Measurements from ENCODE around the gene CHN1.

DNA sequence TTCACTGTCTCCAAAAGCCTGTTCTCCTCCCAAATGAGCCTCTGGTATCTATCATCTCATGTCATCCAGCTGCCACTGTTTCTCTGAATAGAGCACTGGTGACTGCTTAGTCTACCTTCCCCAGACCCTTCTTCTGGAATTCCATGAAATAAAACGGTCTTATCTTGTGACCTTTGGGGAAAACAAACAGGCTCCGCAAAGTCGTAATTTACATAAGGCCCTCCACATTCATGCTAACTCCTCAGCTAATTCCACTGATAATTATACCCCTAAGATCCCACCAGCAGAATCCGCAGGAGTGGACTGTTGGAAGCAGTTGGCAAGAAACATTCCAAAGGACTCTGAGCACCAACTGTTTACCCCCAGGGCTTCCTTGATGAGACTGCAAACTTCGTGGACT is 33.9 kb upstream of the CHN1 start:
- TF ChIP-seq, protein P1, sequence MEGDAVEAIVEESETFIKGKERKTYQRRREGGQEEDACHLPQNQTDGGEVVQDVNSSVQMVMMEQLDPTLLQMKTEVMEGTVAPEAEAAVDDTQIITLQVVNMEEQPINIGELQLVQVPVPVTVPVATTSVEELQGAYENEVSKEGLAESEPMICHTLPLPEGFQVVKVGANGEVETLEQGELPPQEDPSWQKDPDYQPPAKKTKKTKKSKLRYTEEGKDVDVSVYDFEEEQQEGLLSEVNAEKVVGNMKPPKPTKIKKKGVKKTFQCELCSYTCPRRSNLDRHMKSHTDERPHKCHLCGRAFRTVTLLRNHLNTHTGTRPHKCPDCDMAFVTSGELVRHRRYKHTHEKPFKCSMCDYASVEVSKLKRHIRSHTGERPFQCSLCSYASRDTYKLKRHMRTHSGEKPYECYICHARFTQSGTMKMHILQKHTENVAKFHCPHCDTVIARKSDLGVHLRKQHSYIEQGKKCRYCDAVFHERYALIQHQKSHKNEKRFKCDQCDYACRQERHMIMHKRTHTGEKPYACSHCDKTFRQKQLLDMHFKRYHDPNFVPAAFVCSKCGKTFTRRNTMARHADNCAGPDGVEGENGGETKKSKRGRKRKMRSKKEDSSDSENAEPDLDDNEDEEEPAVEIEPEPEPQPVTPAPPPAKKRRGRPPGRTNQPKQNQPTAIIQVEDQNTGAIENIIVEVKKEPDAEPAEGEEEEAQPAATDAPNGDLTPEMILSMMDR (IDR thresholded peaks at IDR 0.05) = no peak
- TF ChIP-seq POLR2A (IDR thresholded peaks at IDR 0.05) = no peak
